22Rv1 (cell line): ENCODE results near the gene RBM20.

ENCODE experiments used
- ZFX ChIP-seq: fragments of 450-650 bp; IDR thresholded peaks from 2 replicates; pipeline ENCODE4 v1.6.1; 2017; ENCODE audit warnings: antibody characterized with exemption, borderline replicate concordance
- TF ChIP-seq, protein P1 (sequence below): fragments of 450-650 bp; IDR thresholded peaks from 2 replicates; pipeline ENCODE4 v1.5.1; 2017; ENCODE audit warnings: mild to moderate bottlenecking

DNA sequence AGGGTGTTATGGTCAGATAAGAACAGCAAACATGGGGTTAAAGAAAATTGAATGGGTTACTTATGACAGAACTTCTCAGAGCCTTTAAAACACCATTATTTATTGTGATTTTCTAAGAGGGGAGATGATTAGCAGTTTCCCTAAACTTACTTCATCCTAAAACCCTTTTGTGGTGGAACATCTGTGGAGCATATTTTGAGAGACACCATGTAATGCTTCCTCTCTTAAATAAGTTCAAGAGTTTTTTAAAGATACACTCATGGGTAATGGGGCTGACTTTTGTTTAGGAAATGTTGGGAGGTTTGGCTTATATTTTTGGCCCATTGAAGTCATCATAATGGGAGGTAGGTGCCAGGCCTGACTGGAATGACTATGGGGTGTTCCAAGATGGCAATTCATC is 219.2 kb downstream of the RBM20 start:
- TF ChIP-seq, protein P1, sequence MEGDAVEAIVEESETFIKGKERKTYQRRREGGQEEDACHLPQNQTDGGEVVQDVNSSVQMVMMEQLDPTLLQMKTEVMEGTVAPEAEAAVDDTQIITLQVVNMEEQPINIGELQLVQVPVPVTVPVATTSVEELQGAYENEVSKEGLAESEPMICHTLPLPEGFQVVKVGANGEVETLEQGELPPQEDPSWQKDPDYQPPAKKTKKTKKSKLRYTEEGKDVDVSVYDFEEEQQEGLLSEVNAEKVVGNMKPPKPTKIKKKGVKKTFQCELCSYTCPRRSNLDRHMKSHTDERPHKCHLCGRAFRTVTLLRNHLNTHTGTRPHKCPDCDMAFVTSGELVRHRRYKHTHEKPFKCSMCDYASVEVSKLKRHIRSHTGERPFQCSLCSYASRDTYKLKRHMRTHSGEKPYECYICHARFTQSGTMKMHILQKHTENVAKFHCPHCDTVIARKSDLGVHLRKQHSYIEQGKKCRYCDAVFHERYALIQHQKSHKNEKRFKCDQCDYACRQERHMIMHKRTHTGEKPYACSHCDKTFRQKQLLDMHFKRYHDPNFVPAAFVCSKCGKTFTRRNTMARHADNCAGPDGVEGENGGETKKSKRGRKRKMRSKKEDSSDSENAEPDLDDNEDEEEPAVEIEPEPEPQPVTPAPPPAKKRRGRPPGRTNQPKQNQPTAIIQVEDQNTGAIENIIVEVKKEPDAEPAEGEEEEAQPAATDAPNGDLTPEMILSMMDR: no peak
- no peak for TF ChIP-seq ZFX
